Mucosa of stomach (tissue), 1 donor: ENCODE measurements around the gene HSF2BP.
"Not testable (repeated sequence)": the region's sequence is repeated elsewhere in the genome, so short reads cannot be mapped to it uniquely, and the experiment has no call there.

ENCODE experiments used
- H3K27me3 ChIP-seq: one replicate; pipeline ENCODE4 v1.7.0; 2013; ENCODE audit warnings: mild to moderate bottlenecking, low read length; ENCODE audit not compliant: control insufficient read depth, insufficient read depth
- H3K36me3 ChIP-seq: one replicate; pipeline ENCODE4 v1.7.0; 2013; ENCODE audit warnings: low read length; ENCODE audit not compliant: control insufficient read depth, insufficient read depth
- H3K4me1 ChIP-seq: one replicate; pipeline ENCODE4 v1.7.0; 2013; ENCODE audit warnings: mild to moderate bottlenecking, low read length; ENCODE audit not compliant: control insufficient read depth, insufficient read depth
- H3K4me3 ChIP-seq: one replicate; pipeline ENCODE4 v1.7.0; 2013; ENCODE audit warnings: low read length
- H3K9ac ChIP-seq: one replicate; pipeline ENCODE4 v1.7.0; 2013; ENCODE audit warnings: mild to moderate bottlenecking, low read length, moderate library complexity
- H3K9me3 ChIP-seq: one replicate; pipeline ENCODE4 v1.7.0; 2013; ENCODE audit warnings: mild to moderate bottlenecking, low read length, moderate library complexity; ENCODE audit not compliant: control insufficient read depth
- donor health status: Pancreatic carcinoma.

HSF2BP gene

DNA sequence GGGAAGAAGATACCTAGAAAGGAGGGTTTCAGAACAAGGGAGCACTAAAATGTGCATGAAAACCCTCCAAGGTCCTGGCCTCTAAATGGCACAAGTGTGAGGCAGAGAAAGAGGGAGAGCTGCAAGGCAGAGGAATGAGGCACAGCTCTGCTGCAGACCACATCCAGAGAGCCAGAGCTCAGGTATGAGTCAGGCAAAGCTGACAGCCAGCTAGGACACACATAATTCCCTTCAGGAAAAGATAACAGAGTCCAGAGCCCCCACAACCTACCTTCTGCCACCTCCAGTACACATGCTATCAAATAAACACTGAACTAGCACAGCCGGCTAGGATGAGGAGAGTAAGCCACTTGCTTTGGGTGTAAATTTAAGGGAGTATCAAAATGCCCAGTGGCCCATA, 62.2 kb downstream of the HSF2BP start:
- no peaks in the 10 kb centered on the region for H3K27me3 ChIP-seq
- H3K4me1 ChIP-seq: no peaks in the 10 kb centered on the region
- H3K36me3 ChIP-seq: no peaks in the 10 kb centered on the region
- no peak overlapping the region for H3K9ac ChIP-seq
- H3K9me3 ChIP-seq: no peaks in the 10 kb centered on the region
- no peak overlapping the region for H3K4me3 ChIP-seq

DNA sequence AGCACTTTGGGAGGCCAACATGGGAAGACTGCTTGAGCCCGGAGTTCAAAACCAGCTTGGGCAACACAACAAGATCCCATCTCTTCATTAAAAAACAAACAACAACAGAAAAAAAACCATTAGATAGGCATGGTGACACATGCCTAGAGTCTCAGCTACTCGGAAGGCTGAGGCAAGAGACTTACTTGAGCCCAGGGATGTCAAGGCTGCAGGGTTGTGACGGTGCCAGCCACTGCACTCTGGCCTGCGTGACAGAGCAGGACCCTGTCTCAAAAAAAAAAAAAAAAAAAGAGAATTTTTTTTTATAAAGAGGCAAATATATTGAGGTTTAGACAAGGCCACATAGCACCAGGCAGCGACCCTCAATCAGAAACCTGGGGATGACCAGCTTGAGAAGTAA, 62.7 kb downstream of the HSF2BP start:
- Histone ChIP-seq H3K27me3 (no peaks in the 10 kb centered on the region), H3K4me3 (no peak overlapping the region), H3K9ac (no peak overlapping the region), H3K4me1 (no peaks in the 10 kb centered on the region), H3K36me3 (no peaks in the 10 kb centered on the region), H3K9me3 (no peaks in the 10 kb centered on the region)

DNA sequence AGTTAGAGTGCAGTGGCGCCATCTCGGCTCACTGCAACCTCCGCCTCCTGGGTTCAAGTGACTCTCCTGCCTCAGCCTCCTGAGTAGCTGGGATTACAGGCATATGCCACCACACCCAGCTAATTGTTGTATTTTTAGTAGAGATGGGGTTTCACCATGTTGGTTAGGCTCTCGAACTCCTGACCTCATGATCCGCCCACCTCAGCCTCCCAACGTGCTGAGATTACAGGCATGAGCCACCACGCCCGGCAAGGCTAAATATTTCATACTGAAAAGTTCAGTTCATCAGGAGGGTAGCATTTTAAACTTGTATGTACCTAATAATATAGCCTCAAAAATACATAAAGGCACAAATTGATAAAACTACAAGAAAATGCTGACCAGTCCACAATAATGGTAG, 63.5 kb downstream of the HSF2BP start:
- H3K9ac ChIP-seq, H3K27me3 ChIP-seq: not testable (repeated sequence)

DNA sequence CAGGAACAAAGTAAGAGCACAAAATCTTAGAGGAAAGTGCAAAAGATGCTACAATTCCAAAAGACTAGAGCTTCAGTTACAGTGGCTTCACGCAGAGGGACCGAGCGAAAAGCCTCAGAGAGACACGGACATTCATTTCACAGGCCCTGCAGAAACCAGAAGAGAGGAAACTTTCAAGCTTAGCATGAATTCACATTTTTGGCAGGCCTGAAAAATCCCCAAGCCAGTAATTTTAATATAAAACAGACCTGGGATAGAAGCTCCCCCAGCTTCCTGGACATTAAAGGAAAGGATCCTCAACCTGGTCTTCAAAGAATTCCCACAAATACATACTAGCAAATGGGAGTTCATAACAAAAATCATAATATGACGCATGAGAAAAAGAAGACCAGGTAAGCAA, 66.2 kb downstream of the HSF2BP start:
- Histone ChIP-seq H3K27me3 (no peaks in the 10 kb centered on the region), H3K36me3 (no peaks in the 10 kb centered on the region), H3K4me1 (peaks cover 5% of the 10 kb centered on the region), H3K9ac (no peak overlapping the region), H3K9me3 (no peaks in the 10 kb centered on the region), H3K4me3 (no peak overlapping the region)

More for the DNA sequence above, 63.5 kb downstream of the HSF2BP start:
- not testable (repeated sequence) for H3K9me3 ChIP-seq, H3K4me1 ChIP-seq, H3K36me3 ChIP-seq, H3K4me3 ChIP-seq

DNA sequence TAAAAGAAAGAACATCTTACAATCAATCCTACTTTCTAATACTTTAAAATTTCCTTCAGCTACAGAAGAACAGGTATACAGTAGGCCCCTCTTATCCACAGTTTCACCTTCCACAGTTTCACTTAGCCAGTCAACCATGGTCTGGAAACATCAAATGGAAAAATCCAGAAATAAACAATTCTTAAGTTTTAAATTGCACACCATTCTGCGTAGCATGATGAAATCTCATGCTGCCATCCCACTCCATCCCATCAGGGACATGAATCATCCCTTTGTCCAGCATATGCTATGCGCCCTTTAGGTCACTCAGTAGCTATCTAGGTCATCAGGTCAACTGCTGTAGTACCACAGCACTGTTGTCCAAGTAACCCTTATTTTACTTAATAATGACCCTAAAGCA, 67.7 kb downstream of the HSF2BP start:
- Histone ChIP-seq H3K27me3 (no peaks in the 10 kb centered on the region), H3K4me3 (no peak overlapping the region), H3K9me3 (no peaks in the 10 kb centered on the region), H3K9ac (no peak overlapping the region), H3K36me3 (no peaks in the 10 kb centered on the region), H3K4me1 (peaks cover 7% of the 10 kb centered on the region)

DNA sequence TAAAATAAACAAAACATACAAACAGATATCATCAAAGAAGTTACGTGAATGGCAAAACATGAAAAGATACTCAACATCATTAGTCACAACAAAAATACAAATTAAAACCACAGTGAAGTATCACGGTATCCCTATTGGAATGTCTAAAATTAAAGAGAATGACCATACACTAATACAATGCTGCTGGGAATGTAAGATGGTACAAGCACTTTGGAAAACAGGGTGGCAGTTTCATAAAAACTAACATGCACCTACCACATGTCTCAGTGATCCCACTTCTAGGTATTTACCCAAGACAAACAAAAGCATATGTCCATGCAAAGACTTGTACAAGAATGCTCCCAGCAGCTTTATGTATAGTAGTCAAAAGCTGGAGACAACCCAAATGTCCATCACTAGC, 69.1 kb downstream of the HSF2BP start:
- Histone ChIP-seq H3K4me3 (no peak overlapping the region), H3K9me3 (no peaks in the 10 kb centered on the region), H3K27me3 (no peaks in the 10 kb centered on the region), H3K4me1 (peaks cover 14% of the 10 kb centered on the region), H3K9ac (no peak overlapping the region), H3K36me3 (no peaks in the 10 kb centered on the region)

DNA sequence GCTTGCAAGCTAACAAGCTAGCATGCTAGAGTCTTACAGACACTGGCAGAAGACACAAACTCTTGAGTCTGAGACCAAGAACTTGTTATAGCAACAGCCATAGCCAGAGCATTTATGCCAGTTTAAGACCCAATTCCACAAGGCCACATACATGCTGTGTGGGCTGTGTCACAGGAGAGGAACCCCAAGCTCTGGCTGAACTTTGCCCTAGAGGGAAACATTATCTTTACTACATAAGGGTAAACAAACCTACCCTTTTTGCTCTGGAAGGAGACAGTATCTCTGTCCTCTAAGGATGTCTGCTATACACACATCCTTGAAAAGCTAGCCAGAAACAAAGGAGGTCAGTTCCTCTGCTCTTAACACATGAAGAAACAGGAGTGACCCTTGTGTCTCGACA, 70.3 kb downstream of the HSF2BP start:
- Histone ChIP-seq H3K27me3 (no peaks in the 10 kb centered on the region), H3K4me3 (no peak overlapping the region), H3K9me3 (no peaks in the 10 kb centered on the region), H3K4me1 (peaks cover 14% of the 10 kb centered on the region), H3K36me3 (no peaks in the 10 kb centered on the region), H3K9ac (no peak overlapping the region)

DNA sequence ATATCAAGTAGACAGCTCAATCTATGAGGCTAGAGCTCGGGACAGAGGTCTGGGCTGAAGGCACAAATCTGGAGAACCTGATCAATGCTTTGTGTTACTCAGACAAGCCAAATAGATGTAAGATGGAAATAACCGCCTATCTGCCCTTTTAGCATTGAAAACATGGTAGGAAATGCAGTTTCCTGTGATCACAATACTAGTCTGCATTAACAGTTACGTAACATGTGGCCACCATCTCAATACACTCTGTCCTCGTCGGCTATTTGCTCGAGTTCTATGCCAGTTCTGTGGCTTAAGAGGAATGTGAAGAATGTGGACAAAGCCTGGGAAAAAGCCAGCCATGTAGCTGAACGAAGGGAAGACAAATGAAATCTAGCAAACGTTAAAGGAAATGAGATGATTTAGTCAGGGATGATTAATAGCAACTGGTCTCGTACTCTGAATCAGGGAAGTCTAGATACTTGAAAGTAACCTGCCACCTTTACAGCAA, 73.3 kb downstream of the HSF2BP start:
- H3K4me3 ChIP-seq: no peak overlapping the region
- H3K36me3 ChIP-seq: no peaks in the 10 kb centered on the region
- no peak overlapping the region for H3K9ac ChIP-seq
- H3K4me1 ChIP-seq: peaks cover 14% of the 10 kb centered on the region
- H3K27me3 ChIP-seq: no peaks in the 10 kb centered on the region
- no peaks in the 10 kb centered on the region for H3K9me3 ChIP-seq

DNA sequence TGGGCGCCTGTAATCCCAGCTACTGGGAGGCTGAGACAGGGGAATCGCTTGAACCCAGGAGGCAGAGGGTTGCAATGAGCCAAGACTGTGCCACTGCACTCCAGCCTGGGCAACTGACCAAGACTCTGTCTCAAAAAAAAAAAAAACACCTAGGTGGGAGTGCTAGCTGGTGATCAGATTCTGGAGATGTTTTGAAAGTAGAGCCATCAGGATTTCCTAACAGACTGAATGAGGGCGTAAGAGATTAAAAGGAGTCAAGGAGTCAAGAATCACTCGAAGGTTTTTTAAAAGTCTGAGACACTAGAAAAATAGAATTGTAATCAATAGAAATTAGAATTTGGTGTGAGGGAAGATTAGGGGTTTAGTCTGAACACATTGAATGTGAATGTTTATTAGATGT, 73.8 kb downstream of the HSF2BP start:
- Histone ChIP-seq H3K9me3 (no peaks in the 10 kb centered on the region), H3K27me3 (no peaks in the 10 kb centered on the region), H3K4me3 (no peak overlapping the region), H3K36me3 (no peaks in the 10 kb centered on the region), H3K9ac (no peak overlapping the region), H3K4me1 (peaks cover 14% of the 10 kb centered on the region)

DNA sequence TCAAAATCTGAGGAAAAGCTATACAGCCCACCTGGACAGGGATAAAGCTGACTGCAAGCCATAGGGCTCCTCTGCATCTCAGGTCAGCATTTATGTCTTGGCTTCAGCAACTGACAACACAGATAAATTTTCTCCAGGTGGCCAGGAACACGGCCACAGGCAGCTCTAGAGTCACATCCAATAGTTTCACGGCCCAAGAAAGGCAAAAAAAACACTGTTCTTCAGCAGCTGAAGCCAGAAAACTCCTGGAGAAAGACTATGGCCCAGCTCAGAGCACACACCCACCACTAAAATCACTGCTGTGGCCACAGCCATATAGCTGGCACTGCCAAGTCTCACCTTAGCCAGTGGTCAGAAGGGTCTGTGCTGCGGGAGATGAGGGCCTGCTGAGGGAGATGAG, 77.8 kb downstream of the HSF2BP start:
- no peak overlapping the region for H3K4me3 ChIP-seq
- H3K27me3 ChIP-seq: no peaks in the 10 kb centered on the region
- peaks cover 6% of the 10 kb centered on the region for H3K4me1 ChIP-seq
- no peak overlapping the region for H3K9ac ChIP-seq
- no peaks in the 10 kb centered on the region for H3K36me3 ChIP-seq
- no peaks in the 10 kb centered on the region for H3K9me3 ChIP-seq

DNA sequence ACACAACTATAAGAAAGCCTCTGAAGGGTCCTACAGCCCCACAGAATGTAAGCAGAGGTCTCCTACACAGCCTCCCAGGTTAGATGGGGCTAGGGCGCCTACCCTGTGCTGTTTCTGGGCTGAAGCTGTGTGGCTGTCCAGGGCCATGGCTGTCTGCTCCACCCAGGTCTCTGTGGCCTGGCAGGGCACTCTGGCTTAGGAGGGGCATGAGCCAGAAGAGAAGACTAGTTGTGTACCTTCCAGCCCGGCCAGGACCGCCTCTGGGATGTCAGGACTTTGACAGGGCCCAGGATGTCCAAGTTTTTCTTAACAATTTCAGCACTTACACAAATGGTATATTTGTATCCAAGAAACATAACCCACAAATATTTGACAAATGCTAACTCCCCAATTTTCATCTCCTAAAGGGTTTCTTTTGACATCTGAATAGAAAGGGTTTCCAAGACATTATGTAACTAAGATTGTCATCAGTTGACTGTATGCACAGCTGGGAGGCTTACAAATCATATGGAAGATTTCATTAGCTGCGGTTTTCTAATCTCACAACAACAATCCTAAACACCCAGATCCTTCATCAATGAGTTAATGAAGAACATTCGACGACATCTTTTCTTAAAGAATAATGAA, 80.5 kb downstream of the HSF2BP start:
- H3K4me1 ChIP-seq: no peaks in the 10 kb centered on the region
- H3K36me3 ChIP-seq: no peaks in the 10 kb centered on the region
- H3K9me3 ChIP-seq: no peaks in the 10 kb centered on the region
- H3K9ac ChIP-seq: no peak overlapping the region
- H3K27me3 ChIP-seq: no peaks in the 10 kb centered on the region
- no peak overlapping the region for H3K4me3 ChIP-seq

DNA sequence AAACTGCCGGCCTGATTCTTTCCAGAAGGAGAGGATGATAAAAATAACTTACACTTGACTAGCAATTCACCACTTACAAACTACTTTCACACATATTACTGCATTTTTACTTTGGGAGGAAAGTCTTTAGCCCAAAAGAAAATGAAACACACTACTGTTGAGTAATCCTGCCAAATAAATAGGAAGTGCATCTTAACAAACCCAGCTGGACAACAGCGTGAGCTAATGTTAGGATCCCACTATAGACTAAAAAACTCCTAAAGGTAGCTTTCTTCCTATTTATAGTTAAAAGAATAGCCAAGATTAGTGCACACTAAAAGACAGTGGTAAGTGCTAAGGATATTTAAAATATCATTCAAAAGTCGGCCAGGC, 83.8 kb downstream of the HSF2BP start:
- H3K4me3 ChIP-seq: no peak overlapping the region
- no peak overlapping the region for H3K9ac ChIP-seq
- H3K27me3 ChIP-seq: no peaks in the 10 kb centered on the region
- no peaks in the 10 kb centered on the region for H3K9me3 ChIP-seq
- H3K36me3 ChIP-seq: no peaks in the 10 kb centered on the region
- no peaks in the 10 kb centered on the region for H3K4me1 ChIP-seq
